Muscle of leg (tissue), 11 donors: Measurements from ENCODE around the gene ANGPT4. TPM values are rescaled to one million over a fixed set of nuclear protein-coding genes. Genes with fewer than 3 reads are reported as not detected.
"Not testable (repeated sequence)": the region's sequence is repeated elsewhere in the genome, so short reads cannot be mapped to it uniquely, and the experiment has no call there.

Experiments used
- DNase-seq: peaks from one replicate; pipeline ENCODE4 v3.0.0; 2013
- H3K27ac ChIP-seq: one replicate; pipeline ENCODE4 v1.5.1; 2013; ENCODE audit warnings: mild to moderate bottlenecking, low read length, control low read depth
- H3K27me3 ChIP-seq: one replicate; pipeline ENCODE4 v1.6.1; 2013; ENCODE audit warnings: low read length; ENCODE audit not compliant: control insufficient read depth, insufficient read depth
- H3K36me3 ChIP-seq: one replicate; pipeline ENCODE4 v1.6.1; 2013; ENCODE audit warnings: low read length; ENCODE audit not compliant: control insufficient read depth, insufficient read depth
- H3K4me1 ChIP-seq: one replicate; pipeline ENCODE4 v1.6.1; 2013; ENCODE audit warnings: low read length; ENCODE audit not compliant: control insufficient read depth, insufficient read depth
- H3K4me3 ChIP-seq: one replicate; pipeline ENCODE4 v1.5.1; 2013; ENCODE audit warnings: low read length, control low read depth
- H3K9me3 ChIP-seq: replicated peaks from 2 replicates; pipeline ENCODE4 v1.6.1; 2013; ENCODE audit warnings: low read depth, low read length; ENCODE audit not compliant: control insufficient read depth
- WGBS: methylation state at CpG from one replicate; pipeline ENCODE4 v1.1.5; 2013; ENCODE audit warnings: missing lambda C conversion rate; ENCODE audit not compliant: insufficient coverage; 5-methylcytosine and 5-hydroxymethylcytosine counted together
- polyA plus RNA-seq, 8 donors: library from polyadenylated mRNA; unstranded; fragments of 120-200 nt; gene quantifications; one replicate each; pipeline versions ENCODE4 v1.2.1 to v1.2.3, GENCODE V29; 2013; ENCODE audit warnings: inconsistent platforms in 1 of 8, low replicate concordance in 1 of 8; ENCODE audit not compliant: insufficient read length in 8 of 8, insufficient read depth in 1 of 8
- total RNA-seq: library from RNA; stranded (reverse); fragments of 120-200 nt; gene quantifications from one replicate; pipeline ENCODE4 v1.2.4, GENCODE V29; 2013

Gene ANGPT4
- total and polyA plus RNA-seq, 9 donors = 0.03 to 0.12 (median 0.05) TPM; not detected in 1

GRCh38 chr20:865440-865839, 50.7 kb downstream of the ANGPT4 start:
- DNase-seq = no peak
- WGBS = no CpG with 5 or more reads among the region's 1 CpG
- H3K27me3 ChIP-seq = no peaks in the 10 kb centered on the region
- no peaks in the 10 kb centered on the region for H3K36me3 ChIP-seq
- no peaks in the 10 kb centered on the region for H3K4me1 ChIP-seq
- H3K4me3 ChIP-seq = no peak overlapping the region
- H3K27ac ChIP-seq = no peak overlapping the region
- no peaks in the 10 kb centered on the region for H3K9me3 ChIP-seq

- 83% methylated on average over 1 of the region's 2 CpGs for WGBS
- Histone ChIP-seq H3K27ac (no peak overlapping the region), H3K4me1 (peaks cover 4% of the 10 kb centered on the region), H3K36me3 (no peaks in the 10 kb centered on the region), H3K9me3 (no peaks in the 10 kb centered on the region), H3K4me3 (no peak overlapping the region), H3K27me3 (no peaks in the 10 kb centered on the region)
- no peak for DNase-seq
Observed at GRCh38 chr20:860891-861290, 55.2 kb downstream of the ANGPT4 start.

- H3K36me3 ChIP-seq = no peaks in the 10 kb centered on the region
- H3K27me3 ChIP-seq = no peaks in the 10 kb centered on the region
- DNase-seq = no peak
- no peak overlapping the region for H3K4me3 ChIP-seq
- H3K27ac ChIP-seq = no peak overlapping the region
- WGBS = 60% methylated on average over 2 of the region's 3 CpGs
- peaks cover 11% of the 10 kb centered on the region for H3K4me1 ChIP-seq
- no peaks in the 10 kb centered on the region for H3K9me3 ChIP-seq
Observed at GRCh38 chr20:859751-860231, 56.3 kb downstream of the ANGPT4 start.

- 70% methylated on average over 5 of the region's 6 CpGs for WGBS
- Histone ChIP-seq H3K4me3 (no peak overlapping the region), H3K27ac (no peak overlapping the region), H3K27me3 (no peaks in the 10 kb centered on the region), H3K4me1 (peaks cover 19% of the 10 kb centered on the region), H3K36me3 (no peaks in the 10 kb centered on the region), H3K9me3 (no peaks in the 10 kb centered on the region)
- DNase-seq = no peak
Observed at GRCh38 chr20:858011-858410, 58.1 kb downstream of the ANGPT4 start.

- no peak for DNase-seq
- H3K27ac ChIP-seq = no peak overlapping the region
- no peak overlapping the region for H3K4me3 ChIP-seq
- H3K4me1 ChIP-seq = peaks cover 19% of the 10 kb centered on the region
- H3K27me3 ChIP-seq = no peaks in the 10 kb centered on the region
- H3K36me3 ChIP-seq = no peaks in the 10 kb centered on the region
- 61% methylated on average over 12 of the region's 12 CpGs for WGBS
- H3K9me3 ChIP-seq = no peaks in the 10 kb centered on the region
Observed at GRCh38 chr20:856361-856775, 59.8 kb downstream of the ANGPT4 start.

GRCh38 chr20:855466-856360, 60.4 kb downstream of the ANGPT4 start:
- Histone ChIP-seq H3K4me3 (no peak overlapping the region), H3K27ac (no peak overlapping the region), H3K27me3 (no peaks in the 10 kb centered on the region), H3K4me1 (peaks cover 19% of the 10 kb centered on the region), H3K36me3 (no peaks in the 10 kb centered on the region), H3K9me3 (no peaks in the 10 kb centered on the region)
- no peak for DNase-seq
- WGBS = 57% methylated on average over 7 of the region's 11 CpGs

- WGBS = 36% methylated on average over 1 of the region's 6 CpGs
- Histone ChIP-seq H3K36me3 (no peaks in the 10 kb centered on the region), H3K4me1 (peaks cover 19% of the 10 kb centered on the region), H3K27ac (no peak overlapping the region), H3K4me3 (no peak overlapping the region), H3K27me3 (no peaks in the 10 kb centered on the region), H3K9me3 (no peaks in the 10 kb centered on the region)
- no peak for DNase-seq
Observed at GRCh38 chr20:854601-855000, 61.5 kb downstream of the ANGPT4 start.

GRCh38 chr20:853406-853996, 62.6 kb downstream of the ANGPT4 start:
- H3K4me1 ChIP-seq = peaks cover 20% of the 10 kb centered on the region
- no peaks in the 10 kb centered on the region for H3K27me3 ChIP-seq
- H3K27ac ChIP-seq = no peak overlapping the region
- DNase-seq = no peak
- H3K9me3 ChIP-seq = no peaks in the 10 kb centered on the region
- H3K36me3 ChIP-seq = no peaks in the 10 kb centered on the region
- 92% methylated on average over 4 of the region's 4 CpGs for WGBS
- no peak overlapping the region for H3K4me3 ChIP-seq

GRCh38 chr20:848731-849130, 67.4 kb downstream of the ANGPT4 start:
- not testable (repeated sequence) for DNase-seq, H3K36me3 ChIP-seq, H3K27me3 ChIP-seq, H3K27ac ChIP-seq, H3K9me3 ChIP-seq, H3K4me3 ChIP-seq
- H3K4me1 ChIP-seq = peaks cover 48% of the 10 kb centered on the region
- WGBS = 88% methylated on average over 6 of the region's 8 CpGs

GRCh38 chr20:848193-848592, 67.9 kb downstream of the ANGPT4 start:
- peak; percentile 51 for DNase-seq
- no CpG with 5 or more reads among the region's 5 CpGs for WGBS

More at GRCh38 chr20:848193-848592, 67.9 kb downstream of the ANGPT4 start:
- Histone ChIP-seq H3K9me3 (no peaks in the 10 kb centered on the region), H3K27me3 (peaks cover 11% of the 10 kb centered on the region), H3K36me3 (peaks cover 3% of the 10 kb centered on the region), H3K27ac (peak overlapping the region; percentile 7), H3K4me3 (no peak overlapping the region), H3K4me1 (peaks cover 49% of the 10 kb centered on the region)
